HG02884 (cell line): ENCODE measurements around the gene FNDC5.

Experiments
- ATAC-seq: cut with Tn5 transposase; IDR thresholded peaks from one replicate; pipeline ENCODE4 v1.9.1; 2021; ENCODE audit warnings: mild to moderate bottlenecking, moderate library complexity; ENCODE audit not compliant: unreplicated experiment

Gene FNDC5

DNA sequence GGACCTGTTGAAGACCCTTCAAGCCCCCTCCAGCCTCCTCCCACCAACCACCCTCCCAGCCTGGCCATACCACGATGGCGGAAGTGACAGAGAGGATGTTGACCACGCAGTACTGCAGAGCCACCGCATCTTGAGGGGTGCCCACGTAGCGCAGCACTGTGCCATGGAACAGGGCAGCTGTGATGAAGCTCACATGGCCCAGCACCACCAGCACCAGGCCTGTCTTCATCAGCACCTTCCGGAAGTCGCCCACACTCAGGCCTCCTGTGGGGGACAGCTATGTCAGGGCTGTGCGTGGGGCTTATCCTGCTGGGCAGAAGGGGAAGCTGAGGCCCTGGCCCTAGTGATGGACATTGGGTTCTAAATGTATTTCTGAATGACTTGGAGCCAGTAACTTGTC is 27.3 kb upstream of the FNDC5 start:
- no peak for ATAC-seq

GRCh38 chr1:32897082-32898049 is 26.7 kb upstream of the FNDC5 start:
- no peak for ATAC-seq

DNA sequence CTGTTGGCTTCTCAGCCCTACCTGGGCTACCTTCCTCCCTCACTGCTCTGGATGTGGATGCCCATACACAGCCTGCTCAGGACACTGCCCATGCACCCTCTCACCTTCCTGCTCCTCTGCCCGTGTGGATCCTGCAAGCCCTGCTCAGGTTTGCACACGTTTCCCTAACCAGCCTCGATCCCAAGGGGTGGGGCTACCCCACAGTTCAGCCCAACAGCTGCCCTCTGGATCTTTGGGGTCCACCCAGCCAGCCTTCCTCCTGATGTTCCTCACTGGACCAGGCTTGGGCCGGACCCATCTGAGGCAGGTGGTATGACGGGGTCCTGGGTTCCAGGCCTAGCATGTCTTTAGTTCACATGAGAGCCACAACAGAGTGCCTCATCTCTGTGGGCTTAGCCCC is 25.7 kb upstream of the FNDC5 start:
- ATAC-seq: no peak

DNA sequence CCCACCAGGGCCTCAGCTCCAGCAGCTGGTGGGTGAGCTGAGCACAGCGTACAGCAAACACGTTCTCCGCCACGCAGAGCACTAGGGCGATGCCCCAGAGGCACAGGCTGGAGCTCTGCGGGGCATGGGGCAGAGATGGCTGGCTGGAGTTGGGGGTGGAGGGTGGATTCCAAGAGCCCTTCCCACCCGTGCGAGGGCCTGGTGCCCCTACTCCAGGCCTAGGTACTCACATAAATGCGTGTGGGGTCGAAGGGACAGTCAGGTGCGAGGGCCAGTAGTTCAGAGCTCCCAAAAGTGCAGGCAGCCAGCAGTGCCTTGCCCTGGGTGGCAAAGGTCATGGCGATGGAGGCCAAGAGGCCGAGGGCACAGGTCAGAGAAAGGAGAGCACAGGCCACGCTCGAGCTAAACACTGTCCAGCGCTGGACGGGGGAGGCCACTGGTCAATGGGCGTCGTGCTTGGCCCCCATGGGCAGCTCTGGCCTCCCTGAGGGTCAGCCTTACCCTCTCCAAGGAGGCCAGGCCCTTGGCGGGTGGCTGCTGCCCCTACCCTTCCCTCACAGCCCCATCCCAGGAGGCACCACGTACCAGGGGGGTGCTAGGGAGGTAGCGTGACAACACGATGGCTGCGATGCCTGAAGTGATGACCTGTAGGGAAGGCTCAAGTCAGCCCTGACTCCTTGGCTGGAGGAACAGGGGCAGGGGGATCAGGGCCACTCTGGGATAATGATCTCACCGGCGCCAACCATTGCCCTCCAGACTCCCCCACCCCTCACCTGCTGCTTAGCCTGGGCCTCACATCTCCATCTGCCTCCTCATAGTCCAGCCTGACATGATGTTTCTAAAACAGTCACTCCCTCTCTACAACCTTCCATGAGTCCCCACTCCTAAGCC is 24.9 kb upstream of the FNDC5 start:
- no peak for ATAC-seq

DNA sequence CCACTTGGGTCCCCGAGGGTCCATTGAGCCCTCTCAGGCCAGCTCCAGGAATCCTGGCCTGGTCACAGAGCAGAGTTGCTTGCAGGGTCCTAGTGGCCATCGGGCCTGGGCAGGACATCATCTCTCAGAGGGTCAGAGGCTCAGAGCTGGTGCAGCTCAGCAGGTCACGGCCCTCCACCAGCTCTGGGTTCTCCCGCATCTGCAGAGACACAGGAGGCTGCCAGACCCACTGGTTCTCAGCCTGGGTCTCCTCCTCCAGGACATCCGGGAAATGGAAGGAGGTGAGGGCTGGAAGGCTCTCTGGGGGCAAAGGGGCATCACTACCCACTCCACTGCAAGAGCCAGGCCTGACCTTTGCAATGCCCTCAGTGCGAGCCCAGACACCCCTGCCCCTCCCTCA is 24.0 kb upstream of the FNDC5 start:
- ATAC-seq: no peak

GRCh38 chr1:32894019-32894600 is 23.4 kb upstream of the FNDC5 start:
- no peak for ATAC-seq

GRCh38 chr1:32893198-32894018 is 22.7 kb upstream of the FNDC5 start:
- no peak for ATAC-seq

DNA sequence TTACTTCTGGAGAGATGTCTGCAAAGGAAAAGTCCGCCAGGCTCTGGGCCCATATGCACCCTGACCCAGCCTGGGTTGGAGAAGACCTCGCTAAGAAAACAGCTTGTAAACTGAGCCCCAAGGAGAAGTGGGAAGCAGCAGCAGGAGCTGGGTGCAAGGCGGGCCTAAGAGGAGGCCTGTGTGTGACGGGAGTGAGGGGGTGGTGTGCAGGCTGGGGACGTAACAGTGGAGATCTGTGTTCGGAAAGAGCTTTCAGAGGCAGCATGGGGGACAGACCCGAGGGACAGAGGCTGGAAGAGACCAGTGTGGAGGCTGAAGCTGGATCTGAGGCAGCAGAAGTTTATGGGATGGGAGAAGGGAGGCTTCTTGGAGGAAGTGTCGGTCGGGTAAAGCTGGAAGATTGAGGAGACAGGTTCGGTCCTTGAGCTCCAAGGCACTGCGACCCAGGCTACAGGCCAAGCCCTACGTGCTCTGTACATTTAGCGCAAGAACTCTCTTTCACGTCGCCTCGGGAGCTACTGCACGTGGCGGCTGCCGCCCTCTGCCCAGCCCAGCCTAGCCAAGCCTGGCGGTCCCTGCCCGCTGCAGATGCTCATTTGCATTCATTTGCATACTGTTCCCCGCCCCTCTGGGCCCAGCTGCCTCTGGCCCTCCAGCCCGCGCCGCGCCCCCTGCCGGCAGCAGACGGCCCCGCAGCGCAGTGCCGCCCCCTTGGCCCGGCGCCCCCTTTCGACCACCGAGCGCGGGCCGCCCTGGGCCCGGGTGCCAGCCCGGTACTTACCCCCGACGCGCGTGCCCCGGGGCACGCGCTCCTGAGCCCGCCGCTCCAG is 21.9 kb upstream of the FNDC5 start:
- ATAC-seq: no peak

- ATAC-seq: no peak
Measured at GRCh38 chr1:32891630-32892029, 20.9 kb upstream of the FNDC5 start.

- no peak for ATAC-seq
Measured at GRCh38 chr1:32891241-32891570, 20.5 kb upstream of the FNDC5 start.

GRCh38 chr1:32890516-32891240 is 20.0 kb upstream of the FNDC5 start:
- ATAC-seq: no peak

DNA sequence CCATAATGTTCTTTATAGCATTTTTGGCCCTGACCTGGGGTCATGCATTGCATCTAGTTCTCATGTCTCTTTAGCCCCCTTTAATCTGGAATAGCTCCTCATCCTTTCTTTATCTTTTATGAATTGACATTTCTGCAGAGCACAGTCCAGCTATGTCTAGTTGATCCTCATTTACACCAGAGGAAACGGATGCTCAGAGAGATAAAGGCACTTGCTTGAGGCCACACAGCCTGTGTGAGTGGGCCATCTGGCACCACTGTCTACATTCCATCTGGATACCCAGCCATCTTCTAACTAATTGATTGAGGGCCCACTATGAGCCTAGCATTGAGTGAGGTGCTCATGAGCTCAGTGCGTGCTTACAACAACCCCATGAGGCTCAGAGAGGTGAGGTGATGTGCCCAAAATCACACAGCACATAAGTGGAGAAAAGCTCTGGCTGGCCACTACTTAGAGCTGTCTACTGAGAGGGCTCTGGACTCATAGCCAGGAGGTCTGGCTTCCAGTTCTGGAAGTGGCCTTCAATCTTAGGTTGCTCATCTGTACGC is 19.1 kb upstream of the FNDC5 start:
- ATAC-seq: no peak

DNA sequence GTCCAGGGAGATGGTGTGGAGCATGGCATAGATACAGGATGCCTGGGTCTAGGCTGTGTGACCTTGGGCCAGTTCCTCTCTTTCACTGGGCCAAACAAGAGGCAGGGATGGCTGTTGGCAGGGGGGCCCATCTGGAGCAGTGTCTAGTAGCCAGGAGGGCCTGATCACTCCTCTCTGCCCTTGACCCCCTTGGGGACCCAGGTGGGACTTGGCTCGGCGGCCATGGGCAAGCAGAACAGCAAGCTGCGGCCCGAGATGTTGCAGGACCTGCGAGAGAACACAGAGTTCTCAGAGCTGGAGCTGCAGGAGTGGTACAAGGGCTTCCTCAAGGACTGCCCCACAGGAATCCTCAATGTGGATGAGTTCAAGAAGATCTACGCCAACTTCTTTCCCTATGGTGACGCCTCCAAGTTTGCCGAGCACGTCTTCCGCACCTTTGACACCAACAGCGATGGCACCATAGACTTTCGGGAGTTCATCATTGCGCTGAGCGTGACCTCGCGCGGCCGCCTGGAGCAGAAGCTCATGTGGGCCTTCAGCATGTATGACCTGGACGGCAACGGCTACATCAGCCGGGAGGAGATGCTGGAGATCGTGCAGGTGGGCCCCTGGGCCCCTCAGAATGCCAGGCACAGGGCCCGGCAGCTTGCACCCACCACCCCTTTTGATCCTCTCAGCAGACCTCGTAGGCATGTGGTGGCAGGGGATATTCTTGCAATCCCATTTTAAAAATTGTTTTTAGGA is 18.1 kb upstream of the FNDC5 start:
- ATAC-seq: no peak

GRCh38 chr1:32888134-32888533 is 17.4 kb upstream of the FNDC5 start:
- ATAC-seq: no peak

- no peak for ATAC-seq
Measured at GRCh38 chr1:32887623-32888022, 16.9 kb upstream of the FNDC5 start.

GRCh38 chr1:32886828-32887414 is 16.2 kb upstream of the FNDC5 start:
- no peak for ATAC-seq

GRCh38 chr1:32886004-32886827 is 15.5 kb upstream of the FNDC5 start, which contains the start of gene HPCA:
TSS of gene HPCA (plus strand) at chr1:32886491. CDS start at chr1:32888899, 2,408 bp downstream.
- no peak for ATAC-seq
